ENCODE data around the gene CD63.

Gene CD63

DNA sequence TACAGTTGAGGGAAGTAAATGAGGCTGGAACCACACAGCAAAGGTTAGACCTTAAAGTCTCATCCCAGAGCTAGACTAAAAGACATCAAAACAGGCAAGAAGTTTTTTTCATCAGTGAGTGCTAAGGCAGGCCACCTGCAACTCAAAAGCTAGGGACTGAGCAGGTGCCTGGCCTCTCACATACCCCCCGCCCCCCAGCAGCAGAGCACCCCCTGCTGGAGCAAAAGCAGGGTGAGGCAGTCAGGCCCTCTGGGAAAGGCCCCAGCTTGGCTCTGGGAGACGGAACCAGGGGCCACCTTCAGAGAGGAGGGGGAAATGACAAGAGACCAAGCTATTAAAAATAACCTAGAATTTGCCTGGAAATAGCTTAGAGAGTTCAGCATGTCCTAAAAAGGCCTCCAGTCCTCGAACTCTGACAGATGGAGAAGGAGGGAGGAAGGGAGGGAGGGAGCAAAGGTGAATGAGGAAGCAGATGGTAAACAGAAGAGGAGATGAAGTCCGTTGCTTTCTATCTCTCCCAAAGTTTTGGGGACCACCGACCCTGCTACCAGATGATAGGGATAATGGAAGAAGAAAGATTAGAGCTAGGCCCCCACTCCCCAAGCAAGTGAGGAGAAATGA, 22.9 kb downstream of the CD63 start:
- Histone ChIP-seq H3K4me1 (ENCODE audit: control insufficient read depth, insufficient read depth, low read length, poor library complexity, severe bottlenecking) (peaks cover 16% of the 10 kb centered on the region), H3K9me3 (ENCODE audit: control insufficient read depth, low read length) (no peaks in the 10 kb centered on the region), H3K4me3 (ENCODE audit: insufficient read depth, low read depth, low read length, poor library complexity, severe bottlenecking) (no peak overlapping the region)

DNA sequence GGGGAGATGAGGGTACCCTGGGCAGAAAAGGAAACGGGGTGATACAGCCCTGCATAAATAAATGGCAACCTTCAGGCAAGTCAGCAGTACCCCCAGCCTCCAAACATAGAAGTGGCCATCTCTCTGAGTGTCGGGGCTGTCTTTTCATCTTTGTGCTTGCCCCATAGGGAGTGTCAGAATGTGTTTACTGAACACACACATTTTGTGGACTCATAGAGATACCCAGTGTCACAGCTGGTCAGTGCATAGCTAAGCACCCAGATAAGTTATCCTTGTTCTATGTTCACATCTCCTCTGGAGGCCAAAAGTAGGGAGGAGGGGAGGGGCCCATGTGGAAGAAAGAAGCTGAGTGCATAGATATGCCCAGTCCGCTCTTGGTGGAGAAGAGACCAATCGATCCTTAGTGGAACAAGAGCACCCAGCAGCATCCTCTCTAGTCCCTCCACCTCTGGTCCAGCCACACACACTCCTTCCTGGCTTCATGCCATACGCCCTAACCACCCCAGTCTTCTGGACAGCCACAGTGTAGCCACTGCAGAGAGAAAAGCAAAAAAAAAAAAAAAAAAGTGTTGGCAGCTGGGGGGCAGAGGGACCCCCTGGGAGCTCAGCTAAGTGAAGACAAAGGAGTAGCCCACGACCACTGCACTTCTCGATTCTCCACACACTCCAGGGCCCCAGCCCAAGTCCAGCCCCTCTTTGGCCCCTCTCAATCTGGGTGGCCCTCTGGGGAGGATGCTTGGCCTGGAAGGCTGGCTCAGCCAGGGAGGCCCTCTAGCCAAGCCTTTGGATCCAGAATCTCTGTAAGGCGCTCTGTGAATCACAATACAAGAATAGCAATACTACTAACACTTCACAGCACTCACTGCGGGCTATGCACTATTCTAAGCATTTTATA, 23.7 kb downstream of the CD63 start:
- Histone ChIP-seq H3K27ac (ENCODE audit: insufficient read depth, low read length, poor library complexity, severe bottlenecking) (no peak overlapping the region), H3K27me3 (replicated peaks; ENCODE audit: control insufficient read depth, insufficient read depth, low read length, poor library complexity, severe bottlenecking) (peaks cover 7% of the 10 kb centered on the region), H3K36me3 (ENCODE audit: control insufficient read depth, insufficient read depth, low read length) (no peaks in the 10 kb centered on the region), H3K4me3 (ENCODE audit: insufficient read depth, low read depth, low read length, poor library complexity, severe bottlenecking) (no peak overlapping the region), H3K4me1 (ENCODE audit: control insufficient read depth, insufficient read depth, low read length, poor library complexity, severe bottlenecking) (peaks cover 16% of the 10 kb centered on the region), H3K9me3 (ENCODE audit: control insufficient read depth, low read length) (no peaks in the 10 kb centered on the region)
- DNase-seq, result no peak

More for the DNA sequence above, 22.9 kb downstream of the CD63 start:
- H3K27me3 ChIP-seq (replicated peaks; ENCODE audit: control insufficient read depth, insufficient read depth, low read length, poor library complexity, severe bottlenecking), result peaks cover 7% of the 10 kb centered on the region
- no peak overlapping the region for H3K27ac ChIP-seq (ENCODE audit: insufficient read depth, low read length, poor library complexity, severe bottlenecking)
- no peaks in the 10 kb centered on the region for H3K36me3 ChIP-seq (ENCODE audit: control insufficient read depth, insufficient read depth, low read length)
- no peak for DNase-seq

DNA sequence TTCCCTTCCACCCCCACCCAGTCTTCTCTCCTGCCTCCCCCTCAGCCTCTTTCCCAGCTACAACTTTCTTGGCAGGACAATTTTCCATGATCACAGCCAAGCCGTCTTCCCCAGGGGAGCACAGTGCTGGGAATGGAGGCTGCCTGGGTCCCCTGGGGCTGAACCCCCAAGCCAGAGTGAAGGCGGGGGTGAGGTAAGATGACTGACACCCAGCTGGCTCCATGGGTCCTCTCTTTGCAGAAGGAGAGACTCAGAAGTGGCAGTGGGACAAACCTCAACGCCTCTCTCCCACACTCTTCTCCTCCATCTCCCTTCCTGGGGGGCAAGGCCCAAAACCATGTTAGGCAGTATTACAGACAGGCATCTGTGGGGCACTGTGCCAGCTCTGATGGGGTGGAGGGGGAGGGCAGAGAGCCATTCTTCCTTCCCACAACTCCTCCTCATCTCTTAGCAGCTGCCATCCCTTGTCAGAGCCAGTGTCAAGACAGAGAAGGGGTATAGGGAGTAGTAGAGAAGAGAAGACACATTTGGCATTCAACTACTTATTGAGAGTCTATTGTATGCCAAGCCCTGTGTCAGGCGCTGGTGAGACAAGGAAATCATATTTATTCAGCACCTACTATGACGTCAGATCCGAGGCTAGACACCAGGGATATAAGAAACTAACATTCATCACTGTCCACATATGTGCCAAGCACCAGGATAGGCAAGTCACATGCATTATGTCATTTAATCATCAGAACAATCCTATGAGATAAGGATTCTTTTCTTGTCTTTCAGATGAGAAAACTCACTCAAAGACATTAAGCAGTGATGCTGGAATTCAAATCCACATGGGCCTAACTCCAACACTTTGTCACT, 24.7 kb downstream of the CD63 start:
- H3K36me3 ChIP-seq (ENCODE audit: control insufficient read depth, insufficient read depth, low read length), result no peaks in the 10 kb centered on the region
- peaks cover 7% of the 10 kb centered on the region for H3K27me3 ChIP-seq (replicated peaks; ENCODE audit: control insufficient read depth, insufficient read depth, low read length, poor library complexity, severe bottlenecking)
- DNase-seq, result no peak
- no peak overlapping the region for H3K27ac ChIP-seq (ENCODE audit: insufficient read depth, low read length, poor library complexity, severe bottlenecking)
- no peak overlapping the region for H3K4me3 ChIP-seq (ENCODE audit: insufficient read depth, low read depth, low read length, poor library complexity, severe bottlenecking)
- no peaks in the 10 kb centered on the region for H3K9me3 ChIP-seq (ENCODE audit: control insufficient read depth, low read length)
- peaks cover 16% of the 10 kb centered on the region for H3K4me1 ChIP-seq (ENCODE audit: control insufficient read depth, insufficient read depth, low read length, poor library complexity, severe bottlenecking)

DNA sequence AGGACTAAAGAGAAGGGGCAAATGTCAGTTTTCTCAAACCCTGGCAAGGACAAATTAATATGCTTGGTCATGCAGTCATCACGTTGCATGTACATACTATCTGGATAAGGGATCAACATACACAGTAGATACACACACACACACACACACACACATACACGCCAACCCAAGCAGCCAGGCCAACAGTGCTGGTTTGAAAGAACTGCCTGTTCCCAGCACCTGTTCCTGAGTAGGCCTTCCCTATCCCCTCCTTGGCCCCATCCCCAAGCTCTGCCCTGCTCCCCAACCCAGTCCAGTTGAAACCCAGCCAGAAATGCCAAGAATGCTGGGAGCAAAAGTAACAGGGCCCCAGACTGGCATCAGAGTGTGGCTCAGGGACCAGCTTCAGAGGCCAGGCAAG, 25.5 kb downstream of the CD63 start:
- H3K36me3 ChIP-seq (ENCODE audit: control insufficient read depth, insufficient read depth, low read length), result no peaks in the 10 kb centered on the region
- peaks cover 9% of the 10 kb centered on the region for H3K4me1 ChIP-seq (ENCODE audit: control insufficient read depth, insufficient read depth, low read length, poor library complexity, severe bottlenecking)
- H3K4me3 ChIP-seq (ENCODE audit: insufficient read depth, low read depth, low read length, poor library complexity, severe bottlenecking), result no peak overlapping the region
- no peak overlapping the region for H3K27ac ChIP-seq (ENCODE audit: insufficient read depth, low read length, poor library complexity, severe bottlenecking)
- no peak for DNase-seq
- no peaks in the 10 kb centered on the region for H3K9me3 ChIP-seq (ENCODE audit: control insufficient read depth, low read length)
- H3K27me3 ChIP-seq (replicated peaks; ENCODE audit: control insufficient read depth, insufficient read depth, low read length, poor library complexity, severe bottlenecking), result peaks cover 7% of the 10 kb centered on the region

DNA sequence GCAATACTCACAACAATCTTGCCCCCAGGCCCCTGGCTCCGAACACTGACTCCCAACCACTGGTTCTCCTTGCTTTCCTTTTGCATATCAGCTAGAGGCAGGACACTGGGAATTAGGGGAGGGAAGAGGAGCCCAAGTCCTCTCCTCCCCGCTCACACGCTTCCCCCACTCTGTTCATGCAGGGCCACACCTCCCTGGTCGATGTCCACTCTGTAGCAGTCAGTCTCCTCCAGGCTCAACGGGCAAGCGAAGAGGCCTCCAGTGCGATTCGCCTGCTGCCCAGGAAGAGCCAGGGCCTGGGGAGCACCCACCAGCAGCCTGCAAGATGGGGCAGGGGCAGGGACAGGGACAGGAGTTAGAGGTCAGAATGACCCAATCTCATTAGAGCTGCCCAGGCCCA, 25.9 kb downstream of the CD63 start:
- Histone ChIP-seq H3K27ac (ENCODE audit: insufficient read depth, low read length, poor library complexity, severe bottlenecking) (no peak overlapping the region), H3K9me3 (ENCODE audit: control insufficient read depth, low read length) (no peaks in the 10 kb centered on the region), H3K27me3 (replicated peaks; ENCODE audit: control insufficient read depth, insufficient read depth, low read length, poor library complexity, severe bottlenecking) (peaks cover 7% of the 10 kb centered on the region), H3K4me1 (ENCODE audit: control insufficient read depth, insufficient read depth, low read length, poor library complexity, severe bottlenecking) (peaks cover 8% of the 10 kb centered on the region), H3K36me3 (ENCODE audit: control insufficient read depth, insufficient read depth, low read length) (no peaks in the 10 kb centered on the region), H3K4me3 (ENCODE audit: insufficient read depth, low read depth, low read length, poor library complexity, severe bottlenecking) (no peak overlapping the region)
- no peak for DNase-seq

DNA sequence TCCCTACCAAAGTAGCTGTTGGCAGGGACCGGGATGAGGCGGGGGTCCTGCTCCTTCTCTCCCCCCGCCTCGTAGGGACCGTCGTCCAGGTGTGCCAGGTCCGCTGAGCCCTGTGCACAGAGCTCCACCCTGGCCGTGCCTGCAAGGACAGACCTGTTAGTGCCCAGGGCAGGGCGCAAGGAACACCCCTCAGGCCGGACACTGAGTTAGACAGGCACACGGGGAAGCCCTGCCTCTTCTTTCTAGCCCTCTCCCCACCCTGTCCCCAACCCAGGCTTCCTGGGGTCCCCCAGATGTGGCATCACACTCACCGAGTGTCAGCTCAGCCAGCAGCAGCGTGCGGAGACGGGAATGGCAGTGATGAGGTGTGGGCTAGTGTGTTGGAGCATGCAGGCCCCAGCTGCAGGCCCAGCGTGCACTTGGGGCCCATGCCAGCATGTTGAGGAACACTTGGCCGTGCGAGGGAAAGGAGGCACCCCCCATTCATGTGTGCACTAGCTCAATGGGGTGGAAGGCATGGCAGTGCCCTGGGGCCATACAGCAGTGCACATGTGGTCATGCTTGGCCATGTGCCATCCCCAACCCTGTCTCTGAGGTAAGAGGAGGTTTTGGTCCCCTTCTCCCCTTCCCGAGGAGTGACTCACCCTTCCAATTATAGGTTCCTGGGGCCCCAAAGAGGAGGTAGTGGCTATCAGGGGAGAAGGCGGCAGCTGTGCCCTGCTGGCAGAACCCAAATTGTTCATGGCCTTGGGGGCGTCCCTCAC, 28.4 kb downstream of the CD63 start:
- Histone ChIP-seq H3K4me3 (ENCODE audit: insufficient read depth, low read depth, low read length, poor library complexity, severe bottlenecking) (no peak overlapping the region), H3K9me3 (ENCODE audit: control insufficient read depth, low read length) (no peaks in the 10 kb centered on the region), H3K36me3 (ENCODE audit: control insufficient read depth, insufficient read depth, low read length) (no peaks in the 10 kb centered on the region), H3K27ac (ENCODE audit: insufficient read depth, low read length, poor library complexity, severe bottlenecking) (no peak overlapping the region), H3K27me3 (replicated peaks; ENCODE audit: control insufficient read depth, insufficient read depth, low read length, poor library complexity, severe bottlenecking) (no peaks in the 10 kb centered on the region), H3K4me1 (ENCODE audit: control insufficient read depth, insufficient read depth, low read length, poor library complexity, severe bottlenecking) (no peaks in the 10 kb centered on the region)
- no peak for DNase-seq

DNA sequence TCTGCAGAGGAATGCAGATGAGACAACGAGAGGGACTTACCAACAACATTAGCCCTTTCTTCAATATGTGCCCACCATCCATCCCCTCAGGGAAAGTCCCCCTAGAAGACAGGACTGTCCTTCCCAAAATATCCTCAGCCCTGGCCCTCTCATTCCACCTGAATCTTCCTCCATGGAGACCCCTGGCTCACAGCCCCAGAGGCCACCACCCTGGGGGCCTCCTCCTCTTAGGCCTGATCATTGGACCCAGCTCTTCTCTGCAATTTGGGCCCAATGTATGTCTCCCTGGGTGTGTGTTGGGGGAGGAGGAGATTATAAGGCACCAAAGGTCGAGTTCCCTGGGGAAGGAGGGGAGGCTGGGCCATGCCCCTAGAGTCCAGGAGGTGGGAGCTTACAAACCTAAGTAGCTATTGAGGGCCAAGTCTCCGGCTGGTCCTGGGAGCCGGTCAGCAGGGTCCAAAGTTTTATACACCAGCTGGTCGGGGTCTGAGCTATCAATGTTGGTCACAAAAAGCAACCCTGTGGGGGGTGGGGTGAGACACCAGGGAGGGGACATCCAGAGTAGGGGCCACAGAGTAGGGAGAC, 29.2 kb downstream of the CD63 start:
- H3K9me3 ChIP-seq (ENCODE audit: control insufficient read depth, low read length), result no peaks in the 10 kb centered on the region
- H3K27ac ChIP-seq (ENCODE audit: insufficient read depth, low read length, poor library complexity, severe bottlenecking), result no peak overlapping the region
- no peak overlapping the region for H3K4me3 ChIP-seq (ENCODE audit: insufficient read depth, low read depth, low read length, poor library complexity, severe bottlenecking)
- H3K27me3 ChIP-seq (replicated peaks; ENCODE audit: control insufficient read depth, insufficient read depth, low read length, poor library complexity, severe bottlenecking), result no peaks in the 10 kb centered on the region
- H3K36me3 ChIP-seq (ENCODE audit: control insufficient read depth, insufficient read depth, low read length), result no peaks in the 10 kb centered on the region
- DNase-seq, result no peak
- no peaks in the 10 kb centered on the region for H3K4me1 ChIP-seq (ENCODE audit: control insufficient read depth, insufficient read depth, low read length, poor library complexity, severe bottlenecking)

DNA sequence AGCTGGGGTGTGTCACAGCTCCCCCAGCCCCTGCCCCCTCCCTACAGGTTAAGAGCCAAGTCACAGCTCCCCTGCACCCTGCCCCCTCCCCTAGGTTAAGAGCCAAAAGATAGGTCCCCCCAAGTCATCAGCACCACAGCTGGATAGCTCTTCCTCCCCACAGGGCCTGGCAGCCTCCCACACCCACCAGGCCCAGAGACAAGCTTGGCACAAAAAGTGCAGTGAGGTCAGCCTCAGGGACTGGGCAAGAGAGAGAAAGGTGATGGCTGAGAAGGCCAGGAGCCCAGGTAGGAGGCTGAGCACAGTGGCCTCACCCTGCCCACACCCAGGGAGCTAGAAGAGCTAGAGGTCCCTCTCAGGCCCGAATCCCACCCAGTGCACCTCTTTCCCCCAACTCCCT, 29.8 kb downstream of the CD63 start:
- no peaks in the 10 kb centered on the region for H3K36me3 ChIP-seq (ENCODE audit: control insufficient read depth, insufficient read depth, low read length)
- DNase-seq, result no peak
- no peak overlapping the region for H3K27ac ChIP-seq (ENCODE audit: insufficient read depth, low read length, poor library complexity, severe bottlenecking)
- no peak overlapping the region for H3K4me3 ChIP-seq (ENCODE audit: insufficient read depth, low read depth, low read length, poor library complexity, severe bottlenecking)
- H3K27me3 ChIP-seq (replicated peaks; ENCODE audit: control insufficient read depth, insufficient read depth, low read length, poor library complexity, severe bottlenecking), result no peaks in the 10 kb centered on the region
- H3K9me3 ChIP-seq (ENCODE audit: control insufficient read depth, low read length), result no peaks in the 10 kb centered on the region
- no peaks in the 10 kb centered on the region for H3K4me1 ChIP-seq (ENCODE audit: control insufficient read depth, insufficient read depth, low read length, poor library complexity, severe bottlenecking)

DNA sequence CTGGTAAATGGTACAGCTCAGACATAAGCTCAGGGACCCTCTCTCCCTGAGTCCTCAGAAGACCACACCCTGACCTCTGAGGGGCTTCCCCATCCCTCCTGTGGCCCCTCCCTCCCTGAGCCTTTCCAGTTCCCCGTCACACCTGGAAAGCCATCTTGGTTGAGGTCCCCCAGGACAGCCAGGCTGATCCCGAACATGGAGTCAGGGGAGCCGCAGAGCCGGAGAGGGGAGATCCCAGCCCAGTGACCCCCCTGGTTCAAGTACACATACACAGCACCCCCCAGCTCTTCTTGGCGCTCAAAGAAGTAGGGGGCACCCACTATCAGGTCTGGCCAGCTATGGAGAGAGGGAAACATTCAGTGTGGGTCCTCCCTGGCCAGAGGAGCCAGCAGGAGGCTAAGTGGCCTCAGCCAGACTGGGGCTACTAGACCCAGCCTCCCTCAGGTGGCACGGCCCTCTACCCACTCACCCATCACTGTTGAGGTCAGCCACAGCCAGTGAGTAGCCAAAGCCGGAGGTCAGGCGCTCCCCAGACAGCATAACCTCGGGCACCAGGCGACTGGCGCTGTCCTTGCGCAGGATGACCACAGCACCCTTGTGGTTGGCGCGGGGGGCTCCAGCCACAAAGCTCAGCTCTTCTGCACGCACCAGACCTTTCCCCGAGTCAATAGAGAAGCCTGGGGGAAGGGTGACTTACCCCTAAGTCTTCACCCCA, 30.4 kb downstream of the CD63 start:
- Histone ChIP-seq H3K4me3 (ENCODE audit: insufficient read depth, low read depth, low read length, poor library complexity, severe bottlenecking) (no peak overlapping the region), H3K9me3 (ENCODE audit: control insufficient read depth, low read length) (no peaks in the 10 kb centered on the region), H3K27ac (ENCODE audit: insufficient read depth, low read length, poor library complexity, severe bottlenecking) (no peak overlapping the region), H3K4me1 (ENCODE audit: control insufficient read depth, insufficient read depth, low read length, poor library complexity, severe bottlenecking) (no peaks in the 10 kb centered on the region), H3K27me3 (replicated peaks; ENCODE audit: control insufficient read depth, insufficient read depth, low read length, poor library complexity, severe bottlenecking) (no peaks in the 10 kb centered on the region), H3K36me3 (ENCODE audit: control insufficient read depth, insufficient read depth, low read length) (no peaks in the 10 kb centered on the region)
- no peak for DNase-seq

Data from effector memory CD4-positive, alpha-beta T cell (primary cell).